HL-60 (cell line): ENCODE data around the gene AIFM1.

Experiments
- GABPA ChIP-seq: IDR thresholded peaks from 2 replicates; pipeline ENCODE4 v1.6.1; 2012; ENCODE audit warnings: low read depth
- POLR2AphosphoS5 ChIP-seq: IDR thresholded peaks from 2 replicates; pipeline ENCODE4 v1.6.1; 2012; ENCODE audit warnings: low read depth
- REST ChIP-seq: IDR thresholded peaks from 2 replicates; pipeline ENCODE4 v1.6.1; 2012; ENCODE audit warnings: low read depth; ENCODE audit not compliant: insufficient replicate concordance
- SPI1 ChIP-seq: IDR thresholded peaks from 2 replicates; pipeline ENCODE4 v1.6.1; 2012; ENCODE audit warnings: low read depth, mild to moderate bottlenecking, borderline replicate concordance
- TF ChIP-seq, protein P1 (sequence below): IDR thresholded peaks from one replicate; pipeline ENCODE4 v1.5.1; 2011; ENCODE audit warnings: low read length, control low read depth, inconsistent platforms; ENCODE audit not compliant: insufficient read depth

DNA sequence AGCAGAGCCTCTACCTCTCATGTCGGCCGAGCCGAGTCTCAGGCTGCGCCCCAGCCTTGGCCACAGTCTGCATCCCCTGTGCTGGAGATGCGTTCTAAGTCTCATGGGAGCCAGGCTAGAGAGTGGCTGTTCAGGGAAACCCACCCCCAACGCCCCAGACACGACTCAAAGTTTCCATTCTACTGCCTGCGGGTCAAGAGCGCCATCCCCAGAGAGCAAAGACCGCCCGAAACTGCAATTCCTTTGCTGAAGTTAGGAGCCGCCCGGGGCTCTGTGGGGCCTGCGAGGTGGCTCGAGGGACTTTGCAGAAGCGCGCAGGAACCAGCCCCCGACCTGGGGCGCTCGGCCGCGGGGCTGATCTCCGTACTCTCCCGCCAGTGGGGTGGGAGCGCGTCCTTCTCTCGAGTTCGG, 45.3 kb downstream of the AIFM1 start:
- TF ChIP-seq, protein P1, sequence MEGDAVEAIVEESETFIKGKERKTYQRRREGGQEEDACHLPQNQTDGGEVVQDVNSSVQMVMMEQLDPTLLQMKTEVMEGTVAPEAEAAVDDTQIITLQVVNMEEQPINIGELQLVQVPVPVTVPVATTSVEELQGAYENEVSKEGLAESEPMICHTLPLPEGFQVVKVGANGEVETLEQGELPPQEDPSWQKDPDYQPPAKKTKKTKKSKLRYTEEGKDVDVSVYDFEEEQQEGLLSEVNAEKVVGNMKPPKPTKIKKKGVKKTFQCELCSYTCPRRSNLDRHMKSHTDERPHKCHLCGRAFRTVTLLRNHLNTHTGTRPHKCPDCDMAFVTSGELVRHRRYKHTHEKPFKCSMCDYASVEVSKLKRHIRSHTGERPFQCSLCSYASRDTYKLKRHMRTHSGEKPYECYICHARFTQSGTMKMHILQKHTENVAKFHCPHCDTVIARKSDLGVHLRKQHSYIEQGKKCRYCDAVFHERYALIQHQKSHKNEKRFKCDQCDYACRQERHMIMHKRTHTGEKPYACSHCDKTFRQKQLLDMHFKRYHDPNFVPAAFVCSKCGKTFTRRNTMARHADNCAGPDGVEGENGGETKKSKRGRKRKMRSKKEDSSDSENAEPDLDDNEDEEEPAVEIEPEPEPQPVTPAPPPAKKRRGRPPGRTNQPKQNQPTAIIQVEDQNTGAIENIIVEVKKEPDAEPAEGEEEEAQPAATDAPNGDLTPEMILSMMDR = no peak
- TF ChIP-seq REST (no peak), POLR2AphosphoS5 (no peak), GABPA (no peak), SPI1 (no peak)
